Measurements from ENCODE around the gene MARCHF2. TPM values are rescaled to one million over a fixed set of nuclear protein-coding genes. Genes with fewer than 3 reads are reported as not detected.

Gene MARCHF2
- total RNA-seq, 3 donors from 2014 or later, result 6.4 to 9.5 (median 6.7) TPM

DNA sequence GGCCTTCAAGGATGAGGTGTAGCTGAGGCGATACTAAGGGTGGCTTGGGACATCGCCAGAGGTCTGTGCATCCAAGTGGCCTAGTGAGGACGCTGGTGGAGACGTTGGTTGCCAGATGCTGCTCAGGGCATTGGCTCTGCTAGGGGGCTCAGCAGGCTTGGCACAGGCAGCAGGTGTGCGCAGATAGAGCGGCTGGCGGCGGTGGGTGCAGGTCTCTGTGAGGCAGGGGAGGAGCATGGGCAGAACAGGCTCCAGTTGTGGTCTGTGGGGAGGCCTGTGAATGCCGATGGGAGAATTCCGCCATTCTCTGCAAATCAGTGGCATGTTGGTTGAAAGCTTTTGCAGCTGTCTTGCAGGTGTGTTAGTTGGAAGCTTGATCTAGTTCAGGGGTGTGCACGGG is 68.1 kb downstream of the MARCHF2 start:
- Mint-ChIP-seq H3K4me3 (no peak overlapping the region), H3K36me3 (ENCODE audit: insufficient read depth) (peaks cover 42% of the 10 kb centered on the region), H3K27me3 (ENCODE audit: low read depth) (no peaks in the 10 kb centered on the region), H3K9me3 (no peaks in the 10 kb centered on the region), H3K4me1 (ENCODE audit: low read depth) (peaks cover 50% of the 10 kb centered on the region)
- DNase-seq, result no peak
- peak in 1 of 2 donors; percentile 16 for ATAC-seq

DNA sequence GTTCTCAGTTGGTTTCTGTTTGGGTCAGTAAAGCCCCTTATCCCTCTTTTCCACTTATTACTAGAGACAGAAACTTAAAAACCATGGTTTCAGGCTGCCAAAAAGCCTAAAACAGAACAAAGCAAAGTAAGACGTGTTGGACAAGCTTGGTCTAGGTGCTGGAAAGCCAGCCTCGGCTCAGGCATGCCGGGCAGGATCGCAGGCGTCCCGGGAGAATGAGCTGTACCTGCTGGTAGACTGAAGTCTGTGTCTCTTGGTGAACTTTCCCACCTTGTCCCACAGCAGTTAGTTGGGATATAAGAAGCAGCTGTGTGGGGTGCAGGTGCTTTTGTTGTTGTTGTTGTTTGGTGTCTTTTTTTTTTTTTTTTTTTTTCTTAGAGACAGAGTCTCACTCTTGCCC is 68.5 kb downstream of the MARCHF2 start:
- peaks cover 51% of the 10 kb centered on the region for H3K4me1 Mint-ChIP-seq (ENCODE audit: low read depth)
- no peak for ATAC-seq
- no peaks in the 10 kb centered on the region for H3K27me3 Mint-ChIP-seq (ENCODE audit: low read depth)
- no peak for DNase-seq
- H3K36me3 Mint-ChIP-seq (ENCODE audit: insufficient read depth), result peaks cover 43% of the 10 kb centered on the region
- H3K9me3 Mint-ChIP-seq, result no peaks in the 10 kb centered on the region
- no peak overlapping the region for H3K4me3 Mint-ChIP-seq

DNA sequence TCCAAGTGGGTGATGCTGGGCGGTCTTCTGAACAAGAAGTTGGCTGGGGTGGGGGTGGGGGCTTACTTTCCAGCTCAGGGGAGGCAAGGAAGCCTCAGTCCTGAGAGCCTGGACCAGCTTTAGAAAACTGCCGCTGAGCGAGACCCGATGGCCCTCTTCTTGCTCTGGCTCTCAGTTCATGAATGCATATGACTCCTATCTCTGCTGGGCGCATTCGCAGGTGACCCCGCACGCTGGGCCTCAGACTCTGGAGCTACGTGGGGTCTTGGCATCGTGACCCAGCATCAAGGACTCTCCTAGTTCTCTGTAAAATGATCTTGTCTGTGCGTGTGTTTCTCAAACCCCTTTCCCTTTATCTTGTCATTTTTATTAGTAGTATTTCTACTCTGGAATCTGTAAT is 69.6 kb downstream of the MARCHF2 start:
- H3K4me3 Mint-ChIP-seq, result no peak overlapping the region
- no peak for ATAC-seq
- H3K36me3 Mint-ChIP-seq (ENCODE audit: insufficient read depth), result peaks cover 44% of the 10 kb centered on the region
- H3K27me3 Mint-ChIP-seq (ENCODE audit: low read depth), result no peaks in the 10 kb centered on the region
- no peaks in the 10 kb centered on the region for H3K9me3 Mint-ChIP-seq
- H3K4me1 Mint-ChIP-seq (ENCODE audit: low read depth), result peaks cover 52% of the 10 kb centered on the region
- no peak for DNase-seq

DNA sequence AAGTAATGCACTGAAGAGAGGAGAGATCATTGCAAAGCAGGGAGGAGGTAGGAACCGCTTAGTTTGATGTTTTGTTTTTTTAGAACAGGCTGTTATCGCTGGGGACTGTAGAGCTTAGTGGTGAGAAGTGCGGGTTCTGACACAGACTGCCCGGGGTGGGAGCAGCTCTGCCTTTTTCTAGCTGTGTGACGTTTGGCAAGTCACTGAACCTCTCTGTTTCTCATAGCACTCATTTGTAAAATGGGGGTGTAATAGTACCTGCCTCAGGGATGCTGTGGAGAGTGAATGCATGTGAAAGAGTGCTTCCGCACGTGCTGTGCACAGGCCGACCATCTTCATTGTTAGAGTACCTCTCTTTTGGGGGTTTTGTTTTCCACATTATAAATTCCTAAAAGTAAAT is 70.1 kb downstream of the MARCHF2 start:
- Mint-ChIP-seq H3K4me1 (ENCODE audit: low read depth) (peaks cover 52% of the 10 kb centered on the region), H3K27me3 (ENCODE audit: low read depth) (no peaks in the 10 kb centered on the region), H3K36me3 (ENCODE audit: insufficient read depth) (peaks cover 44% of the 10 kb centered on the region), H3K4me3 (no peak overlapping the region), H3K9me3 (no peaks in the 10 kb centered on the region)
- ATAC-seq (no peak), DNase-seq (no peak)

DNA sequence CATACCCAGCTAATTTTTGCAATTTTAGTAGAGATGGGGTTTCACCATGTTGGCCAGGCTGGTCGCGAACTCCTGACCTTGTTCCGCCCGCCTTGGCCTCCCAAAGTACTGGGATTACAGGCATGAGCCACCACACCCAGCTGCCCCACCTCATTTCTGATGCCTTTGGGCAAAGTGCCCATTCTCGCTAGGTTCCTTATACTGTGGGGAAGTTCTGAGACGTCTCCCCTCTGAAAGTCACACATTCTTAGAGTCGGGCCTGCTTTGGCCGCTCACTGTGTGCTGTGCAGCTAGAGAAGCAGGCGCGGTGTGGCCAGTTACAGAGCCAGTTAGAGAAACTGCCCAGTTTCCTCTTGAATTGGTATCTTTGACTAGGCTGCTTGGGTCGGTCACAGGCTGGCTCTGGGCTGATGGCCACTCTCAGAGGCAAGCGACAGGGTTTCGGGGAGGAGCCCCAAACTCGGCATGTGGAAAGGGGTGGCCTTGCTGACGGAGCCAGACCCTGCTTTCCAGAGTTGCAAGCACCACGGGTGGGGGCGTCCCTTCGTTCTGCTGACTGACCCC is 71.3 kb downstream of the MARCHF2 start:
- no peak for DNase-seq
- peaks cover 43% of the 10 kb centered on the region for H3K4me1 Mint-ChIP-seq (ENCODE audit: low read depth)
- peaks cover 45% of the 10 kb centered on the region for H3K36me3 Mint-ChIP-seq (ENCODE audit: insufficient read depth)

DNA sequence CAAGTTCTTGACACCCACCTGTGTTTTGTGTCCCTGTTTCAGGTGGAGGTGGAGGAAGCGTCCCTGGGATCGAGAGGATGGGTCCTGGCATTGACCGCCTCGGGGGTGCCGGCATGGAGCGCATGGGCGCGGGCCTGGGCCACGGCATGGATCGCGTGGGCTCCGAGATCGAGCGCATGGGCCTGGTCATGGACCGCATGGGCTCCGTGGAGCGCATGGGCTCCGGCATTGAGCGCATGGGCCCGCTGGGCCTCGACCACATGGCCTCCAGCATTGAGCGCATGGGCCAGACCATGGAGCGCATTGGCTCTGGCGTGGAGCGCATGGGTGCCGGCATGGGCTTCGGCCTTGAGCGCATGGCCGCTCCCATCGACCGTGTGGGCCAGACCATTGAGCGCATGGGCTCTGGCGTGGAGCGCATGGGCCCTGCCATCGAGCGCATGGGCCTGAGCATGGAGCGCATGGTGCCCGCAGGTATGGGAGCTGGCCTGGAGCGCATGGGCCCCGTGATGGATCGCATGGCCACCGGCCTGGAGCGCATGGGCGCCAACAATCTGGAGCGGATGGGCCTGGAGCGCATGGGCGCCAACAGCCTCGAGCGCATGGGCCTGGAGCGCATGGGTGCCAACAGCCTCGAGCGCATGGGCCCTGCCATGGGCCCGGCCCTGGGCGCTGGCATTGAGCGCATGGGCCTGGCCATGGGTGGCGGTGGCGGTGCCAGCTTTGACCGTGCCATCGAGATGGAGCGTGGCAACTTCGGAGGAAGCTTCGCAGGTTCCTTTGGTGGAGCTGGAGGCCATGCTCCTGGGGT is 72.7 kb downstream of the MARCHF2 start:
- no peak for DNase-seq
- H3K36me3 Mint-ChIP-seq (ENCODE audit: insufficient read depth), result peaks cover 44% of the 10 kb centered on the region
- H3K4me3 Mint-ChIP-seq, result no peak overlapping the region
- no peaks in the 10 kb centered on the region for H3K9me3 Mint-ChIP-seq
- ATAC-seq, result no peak
- H3K4me1 Mint-ChIP-seq (ENCODE audit: low read depth), result peaks cover 39% of the 10 kb centered on the region
- H3K27me3 Mint-ChIP-seq (ENCODE audit: low read depth), result no peaks in the 10 kb centered on the region

More for the DNA sequence above, 71.3 kb downstream of the MARCHF2 start:
- Mint-ChIP-seq H3K4me3 (no peak overlapping the region), H3K9me3 (no peaks in the 10 kb centered on the region), H3K27me3 (ENCODE audit: low read depth) (no peaks in the 10 kb centered on the region)
- no peak for ATAC-seq

DNA sequence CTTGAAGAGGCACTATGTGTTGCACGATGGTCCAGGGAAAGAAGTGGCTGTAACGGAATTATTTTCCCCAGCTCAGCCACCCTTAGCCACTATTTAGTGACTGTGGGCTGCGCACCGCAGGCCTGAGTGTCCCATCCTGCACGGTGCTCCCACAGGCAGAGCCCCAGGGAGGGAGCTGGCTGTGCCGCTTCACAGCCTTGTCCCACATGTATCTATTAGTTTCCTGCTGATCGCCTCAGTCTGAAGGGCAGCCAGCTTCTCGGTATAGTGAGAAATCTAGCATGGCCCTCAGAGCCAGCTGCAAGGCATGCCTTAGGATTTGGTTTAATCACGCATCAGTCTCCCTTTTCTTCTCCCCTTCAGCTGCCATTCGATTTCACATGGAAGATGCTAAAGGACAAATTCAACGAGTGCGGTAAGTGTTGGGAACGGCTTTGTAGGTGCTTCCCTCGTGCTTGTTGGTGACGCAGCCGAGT is 73.6 kb downstream of the MARCHF2 start:
- Mint-ChIP-seq H3K36me3 (ENCODE audit: insufficient read depth) (peaks cover 36% of the 10 kb centered on the region), H3K4me1 (ENCODE audit: low read depth) (peaks cover 30% of the 10 kb centered on the region), H3K27me3 (ENCODE audit: low read depth) (no peaks in the 10 kb centered on the region), H3K9me3 (no peaks in the 10 kb centered on the region), H3K4me3 (no peak overlapping the region)
- DNase-seq (no peak), ATAC-seq (peak in 1 of 2 donors; percentile 5)

DNA sequence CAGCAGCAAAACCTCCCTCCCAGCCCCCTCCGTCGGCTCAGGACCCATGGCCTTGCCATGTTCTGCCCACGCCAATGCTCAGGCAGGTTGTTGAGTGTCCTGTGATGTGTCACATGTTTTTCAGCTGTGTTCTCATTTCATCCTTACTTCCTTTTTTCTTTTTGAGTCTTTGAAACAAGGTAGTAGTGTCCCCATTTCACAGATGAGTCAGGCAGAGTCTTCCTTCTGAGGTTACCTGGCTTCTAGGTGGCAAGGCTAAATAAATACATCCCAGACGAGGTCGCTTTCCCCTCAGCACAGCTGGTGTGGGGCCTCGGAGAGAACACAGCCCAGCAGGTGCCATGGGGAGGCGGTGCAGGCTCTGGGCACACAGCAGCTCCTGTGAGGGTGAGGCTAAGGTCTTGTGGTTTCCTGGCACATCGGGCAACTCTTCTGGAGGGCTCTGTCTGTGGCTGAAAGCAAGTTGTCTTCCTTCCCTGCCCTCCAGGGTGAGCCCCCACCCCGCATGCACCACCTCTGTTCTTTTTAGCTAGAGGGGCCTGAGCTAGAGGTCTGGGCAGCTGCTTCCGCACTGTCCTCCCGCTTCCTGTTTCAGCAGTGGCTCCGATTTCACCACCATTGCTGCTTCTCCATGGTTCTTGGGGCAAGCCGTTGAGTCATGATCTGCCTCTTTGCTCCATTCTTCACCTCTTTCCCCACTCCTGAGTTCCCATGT is 74.2 kb downstream of the MARCHF2 start:
- Mint-ChIP-seq H3K4me1 (ENCODE audit: low read depth) (peaks cover 30% of the 10 kb centered on the region), H3K4me3 (peak overlapping the region; percentile 38), H3K9me3 (no peaks in the 10 kb centered on the region), H3K36me3 (ENCODE audit: insufficient read depth) (peaks cover 32% of the 10 kb centered on the region), H3K27me3 (ENCODE audit: low read depth) (no peaks in the 10 kb centered on the region)
- ATAC-seq (peak; percentile 79 to 81), DNase-seq (peak; percentile 44)

DNA sequence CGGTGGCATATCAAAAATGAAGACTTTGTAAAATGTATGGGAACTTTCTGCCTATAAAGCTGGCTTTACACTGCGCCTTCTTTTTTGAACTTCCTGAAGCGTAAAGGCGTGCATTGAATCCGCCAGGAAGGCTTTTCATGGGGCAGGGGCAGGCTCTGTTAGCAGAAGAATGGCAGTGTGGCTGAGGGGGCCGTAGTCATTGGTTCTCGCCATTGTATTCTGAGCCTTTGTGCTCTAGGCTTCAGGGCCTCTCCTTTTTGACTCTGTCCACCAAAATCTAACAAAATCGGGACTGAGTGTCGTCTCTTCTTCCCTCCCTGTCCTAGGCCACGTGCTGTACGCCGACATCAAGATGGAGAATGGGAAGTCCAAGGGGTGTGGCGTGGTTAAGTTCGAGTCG is 75.3 kb downstream of the MARCHF2 start:
- Mint-ChIP-seq H3K4me1 (ENCODE audit: low read depth) (peaks cover 27% of the 10 kb centered on the region), H3K27me3 (ENCODE audit: low read depth) (no peaks in the 10 kb centered on the region), H3K36me3 (ENCODE audit: insufficient read depth) (peaks cover 24% of the 10 kb centered on the region), H3K4me3 (no peak overlapping the region), H3K9me3 (no peaks in the 10 kb centered on the region)
- ATAC-seq, result no peak
- DNase-seq, result no peak

Other genes starting within 250 kb of the MARCHF2 start
- 10 to 100 TPM; 16.8 to 24.1 (median 19.6) TPM for gene CERS4, start 203.9 kb upstream of the MARCHF2 start, total RNA-seq
- 100 to 1,000 TPM; 142 to 175 (median 145) TPM for gene CD320, start 104.9 kb upstream of the MARCHF2 start, total RNA-seq
- 10 to 100 TPM; 81.8 to 96.8 (median 93.0) TPM for gene NDUFA7, start 91.9 kb upstream of the MARCHF2 start, total RNA-seq
- gene RPS28, start 91.8 kb upstream of the MARCHF2 start, total RNA-seq, result 1,000 to 10,000 TPM; 2,484 to 2,756 (median 2,693) TPM
- under 1 TPM in 2 of 3 donors, not detected in 1; 0.41 to 0.43 TPM for gene KANK3, start 70.0 kb upstream of the MARCHF2 start, total RNA-seq
- gene ANGPTL4, start 49.1 kb upstream of the MARCHF2 start, total RNA-seq, result under 1 TPM in 1 of 3 donors, not detected in 2; 0.24 TPM
- 10 to 100 TPM; 69.5 to 73.9 (median 71.4) TPM for gene RAB11B, start 22.9 kb upstream of the MARCHF2 start, total RNA-seq
- gene HNRNPM, start 31.7 kb downstream of the MARCHF2 start, total RNA-seq, result 100 to 1,000 TPM; 448 to 486 (median 453) TPM
- gene PRAM1, start 89.3 kb downstream of the MARCHF2 start, total RNA-seq, result under 1 TPM in 1 of 3 donors, not detected in 2; 0.13 TPM
- 10 to 100 TPM; 27.8 to 31.2 (median 29.4) TPM for gene ZNF414, start 100.9 kb downstream of the MARCHF2 start, total RNA-seq
- 1 to 10 TPM; 4.6 to 8.0 (median 6.6) TPM for gene MYO1F, start 164.1 kb downstream of the MARCHF2 start, total RNA-seq
- 1 to 10 TPM; 1.1 to 3.1 (median 1.5) TPM for gene ADAMTS10, start 197.4 kb downstream of the MARCHF2 start, total RNA-seq
- gene NFILZ, start 217.3 kb downstream of the MARCHF2 start, total RNA-seq, result not detected